Stimulated activated naive CD8-positive, alpha-beta T cell treated with anti-CD3 and anti-CD28 coated beads, Interleukin-15, Interleukin-2, amounts not matched to agents 100 U/mL and 50 U/mL, for 24 hours (primary cell): ENCODE data around the gene KRTAP12-2.
"Not testable (repeated sequence)": the region's sequence is repeated elsewhere in the genome, so short reads cannot be mapped to it uniquely, and the experiment has no call there.

ENCODE experiments used
- ATAC-seq: fragments of 150-1000 bp; cut with Tn5 transposase; one replicate; pipeline ENCODE4 v1.10.0; 2021
- DNase-seq: peaks from one replicate; pipeline ENCODE4 v3.0.0; 2021

Gene KRTAP12-2

DNA sequence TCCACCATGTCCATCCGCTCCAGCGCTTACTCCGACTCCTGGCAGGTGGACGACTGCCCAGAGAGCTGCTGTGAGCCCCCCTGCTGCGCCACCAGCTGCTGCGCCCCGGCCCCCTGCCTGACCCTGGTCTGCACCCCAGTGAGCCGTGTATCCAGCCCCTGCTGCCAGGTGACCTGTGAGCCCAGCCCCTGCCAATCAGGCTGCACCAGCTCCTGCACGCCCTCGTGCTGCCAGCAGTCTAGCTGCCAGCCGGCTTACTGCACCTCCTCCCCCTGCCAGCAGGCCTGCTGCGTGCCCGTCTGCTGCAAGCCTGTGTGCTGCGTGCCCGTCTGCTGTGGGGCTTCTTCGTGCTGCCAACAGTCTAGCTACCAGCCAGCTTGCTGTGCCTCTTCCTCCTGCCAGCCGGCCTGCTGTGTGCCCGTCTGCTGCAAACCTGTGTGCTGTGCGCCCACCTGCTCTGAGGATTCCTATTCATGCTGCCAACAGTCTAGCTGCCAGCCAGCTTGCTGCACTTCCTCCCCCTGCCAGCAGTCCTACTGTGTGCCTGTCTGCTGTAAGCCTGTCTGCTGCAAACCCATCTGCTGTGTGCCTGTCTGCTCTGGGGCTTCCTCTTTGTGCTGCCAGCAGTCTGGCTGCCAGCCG is 39.4 kb downstream of the KRTAP12-2 start:
- DNase-seq, ATAC-seq: not testable (repeated sequence)

DNA sequence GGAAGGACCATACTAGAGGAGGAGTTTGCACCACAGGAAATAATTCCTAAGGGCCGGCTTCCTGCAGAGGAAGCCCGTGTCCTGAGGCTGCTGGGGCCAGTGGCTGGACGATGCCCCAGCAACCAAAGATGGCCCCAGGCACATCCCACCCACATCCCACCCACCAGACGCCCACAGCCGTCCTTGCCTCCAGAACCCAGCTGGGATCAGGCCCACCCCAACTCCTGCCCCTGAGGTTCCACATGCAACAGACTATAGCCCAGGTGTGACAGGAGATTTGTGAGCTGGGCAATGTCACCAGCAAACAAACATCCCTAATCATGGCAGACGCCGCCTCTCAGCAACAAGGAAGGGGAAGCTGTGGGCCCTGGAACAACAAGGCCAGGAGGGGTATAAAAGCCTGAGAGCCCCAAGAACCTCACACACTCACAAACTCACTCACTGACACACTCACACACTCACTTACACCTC is 40.0 kb downstream of the KRTAP12-2 start, which contains the start of gene KRTAP10-9:
Gene KRTAP10-9, plus strand, starts transcription at position 421 of the 471 bp plus-strand sequence. CDS start 79 bp downstream, outside the sequence.
- no peak for ATAC-seq
- DNase-seq, result no peak

DNA sequence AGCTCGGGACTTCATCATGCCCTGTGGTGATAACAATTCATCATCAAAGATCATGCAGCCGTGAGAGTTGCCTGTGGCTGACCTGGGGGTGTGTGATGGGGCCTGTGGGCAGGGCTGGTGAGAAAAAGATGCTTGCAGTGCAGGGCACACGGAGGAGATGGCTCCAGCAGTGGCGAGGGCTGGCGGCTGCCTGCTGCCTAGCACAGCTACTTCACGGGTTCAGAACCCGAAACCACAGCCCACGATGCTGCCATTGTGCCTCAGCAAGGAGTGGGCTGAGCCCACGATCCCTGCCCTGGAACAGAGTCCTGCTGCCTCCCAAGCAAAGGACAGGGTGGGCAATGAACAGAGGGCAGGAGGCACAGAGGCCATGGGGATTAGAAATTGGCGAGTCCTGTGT is 40.5 kb downstream of the KRTAP12-2 start:
- no peak for DNase-seq
- no peak for ATAC-seq

DNA sequence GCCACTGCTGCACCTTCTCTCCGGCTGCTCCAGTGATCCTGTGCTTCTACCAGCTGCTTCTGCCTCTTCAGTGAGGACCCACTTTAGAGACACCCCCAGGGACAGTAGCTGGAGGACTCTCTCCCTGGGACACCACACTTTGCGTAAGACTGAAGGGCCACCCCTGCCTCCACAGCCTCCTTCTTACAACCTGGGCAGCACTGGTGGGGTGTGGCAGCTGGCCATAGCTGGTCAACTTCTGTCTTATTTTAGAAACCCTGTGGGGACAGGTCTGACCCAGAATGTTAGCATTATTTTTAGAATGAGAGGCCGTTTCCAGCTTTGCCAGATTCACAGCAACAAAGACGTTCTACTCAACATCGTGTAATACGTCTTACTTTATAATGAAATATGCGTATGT is 41.0 kb downstream of the KRTAP12-2 start:
- DNase-seq (no peak), ATAC-seq (no peak)

DNA sequence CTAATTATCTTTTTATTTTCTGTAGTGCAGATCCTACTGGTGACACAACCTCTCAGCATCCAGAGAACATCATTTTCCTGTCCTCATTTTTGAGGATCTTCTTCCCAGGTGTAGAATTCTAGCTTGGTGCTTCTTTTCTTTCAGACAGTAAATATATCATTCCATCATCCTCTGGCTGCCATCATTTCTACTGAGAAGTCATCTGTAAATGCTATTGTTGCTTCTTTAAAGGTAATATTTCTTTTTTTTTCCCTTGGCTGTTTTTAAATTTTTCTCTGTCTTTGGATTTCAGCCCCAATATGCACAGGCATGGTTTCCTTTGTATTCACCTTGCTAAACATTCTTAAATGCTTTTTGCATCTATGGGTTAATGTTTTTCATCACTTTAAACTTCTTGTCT is 43.2 kb downstream of the KRTAP12-2 start:
- no peak for ATAC-seq

DNA sequence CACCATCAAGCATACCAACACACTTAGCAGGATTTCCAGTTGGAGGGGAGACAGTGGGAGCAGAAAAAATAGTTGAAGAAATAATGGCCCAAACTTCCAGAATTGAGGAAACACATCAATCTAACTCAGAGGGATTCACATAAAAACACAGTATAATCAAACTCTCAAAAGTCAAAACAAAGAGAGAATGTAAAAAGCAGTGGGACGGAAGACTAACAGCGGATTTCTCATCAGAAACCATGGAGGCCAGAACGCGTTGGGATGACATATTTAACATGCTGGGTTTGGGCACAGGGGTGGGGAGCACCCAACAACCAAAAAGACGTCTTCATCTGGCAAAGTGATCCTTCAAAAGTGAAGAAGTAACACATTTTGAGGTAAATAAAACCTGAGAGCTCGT is 46.8 kb downstream of the KRTAP12-2 start:
- ATAC-seq, result no peak

More for the DNA sequence above, 43.2 kb downstream of the KRTAP12-2 start:
- DNase-seq, result no peak

DNA sequence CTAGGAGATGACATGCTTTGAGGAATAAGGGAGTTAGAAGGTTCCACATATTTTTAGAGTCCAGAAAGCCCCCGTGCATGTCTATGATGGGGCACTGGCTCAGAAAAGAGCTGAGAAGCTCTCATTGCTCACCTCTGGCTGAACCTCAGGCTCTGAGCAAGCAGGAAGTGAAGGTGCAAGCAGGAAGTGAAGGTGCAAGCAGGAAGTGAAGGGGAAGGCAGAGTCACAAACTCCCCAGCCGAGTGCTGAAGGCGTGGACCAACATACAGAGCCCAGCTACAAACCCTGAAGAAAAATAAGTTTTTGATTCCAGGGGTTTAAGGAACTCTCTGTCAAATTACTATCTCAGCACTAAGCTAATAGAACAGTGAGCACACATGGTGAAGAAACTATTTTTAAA is 47.8 kb downstream of the KRTAP12-2 start:
- peak; percentile 49 for DNase-seq
- ATAC-seq, result peak; percentile 88

More for the DNA sequence above, 46.8 kb downstream of the KRTAP12-2 start:
- no peak for DNase-seq

DNA sequence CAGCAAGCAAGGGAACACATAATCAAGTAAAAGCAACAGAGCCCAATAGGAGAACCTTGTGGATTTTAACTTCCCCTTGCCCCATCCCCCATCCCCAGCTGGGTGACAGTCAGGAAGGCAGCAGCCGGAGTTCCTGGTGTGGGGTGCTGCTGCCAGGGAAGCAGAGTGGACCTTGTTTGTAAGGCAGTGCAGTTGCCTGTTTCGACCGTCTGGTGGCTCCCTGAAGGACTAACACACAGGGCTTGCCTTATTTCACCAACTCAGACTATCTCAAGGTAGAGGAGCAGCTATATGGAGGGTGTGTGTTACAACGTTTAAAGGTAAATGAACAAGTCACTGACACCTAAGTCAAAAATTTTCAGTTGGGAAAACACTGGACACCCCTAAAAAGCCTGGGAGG is 48.2 kb downstream of the KRTAP12-2 start:
- ATAC-seq, result no peak
- no peak for DNase-seq

DNA sequence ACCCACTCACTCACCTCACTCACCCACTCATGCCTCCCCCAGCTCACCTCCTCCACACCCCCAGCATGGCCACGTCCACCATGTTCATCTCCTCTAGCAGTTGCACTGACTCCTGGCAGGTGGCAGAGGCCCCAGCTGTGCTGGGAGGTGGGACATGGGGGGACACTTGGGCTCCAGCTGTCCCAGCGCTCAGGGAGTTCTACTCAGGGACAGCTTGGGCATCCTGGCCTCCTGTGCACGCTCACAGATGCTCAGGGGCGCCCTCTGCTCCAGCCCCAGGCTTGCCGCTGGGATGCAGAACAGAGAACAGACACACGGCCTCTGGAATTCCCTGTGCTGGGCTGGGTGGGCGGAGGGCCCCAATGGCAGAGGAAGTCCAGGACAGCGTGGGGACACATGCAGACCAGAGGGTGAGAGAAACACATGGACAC is 49.6 kb downstream of the KRTAP12-2 start:
- DNase-seq (no peak), ATAC-seq (no peak)

DNA sequence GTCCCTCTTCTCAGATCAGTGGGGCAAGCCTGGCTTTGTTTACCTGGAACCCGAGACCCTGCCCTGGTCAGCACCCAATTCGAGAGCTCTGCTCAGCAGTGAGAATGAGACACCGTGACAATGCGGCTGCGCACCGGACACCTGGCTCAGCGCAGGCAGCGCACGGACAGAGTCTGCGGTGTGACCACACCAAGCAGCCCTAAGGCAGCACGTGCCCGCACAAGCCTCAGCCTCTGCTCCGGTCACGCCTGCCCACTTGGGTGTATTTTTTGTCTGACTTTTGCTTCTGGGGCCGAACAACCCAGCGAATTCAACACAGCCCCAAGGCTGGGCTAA is 50.2 kb downstream of the KRTAP12-2 start:
- ATAC-seq, result no peak
- no peak for DNase-seq
